NCI-H748 (cell line): ENCODE data around the gene TMX4.
"Not testable (repeated sequence)": the region's sequence is repeated elsewhere in the genome, so short reads cannot be mapped to it uniquely, and the experiment has no call there.

Experiments
- DNase-seq: peaks from one replicate; lab custom pipeline; 2025; ENCODE audit not compliant: unreplicated experiment; lab: John Stamatoyannopoulos, UW

Gene TMX4

GRCh38 chr20:8019246-8019997, at the start of gene TMX4:
TSS of gene TMX4 (minus strand) at chr20:8019761. CDS start at chr20:8019613, 148 bp downstream.
- peak; percentile 100 for DNase-seq

GRCh38 chr20:8067082-8067481, 47.5 kb upstream of the TMX4 start:
- no peak for DNase-seq

GRCh38 chr20:8066662-8067061, 47.1 kb upstream of the TMX4 start:
- DNase-seq: no peak

- no peak for DNase-seq
Measured at GRCh38 chr20:8065691-8066090, 46.1 kb upstream of the TMX4 start.

GRCh38 chr20:8062756-8063155, 43.2 kb upstream of the TMX4 start:
- DNase-seq: no peak

GRCh38 chr20:8061861-8062518, 42.4 kb upstream of the TMX4 start:
- DNase-seq: no peak

- DNase-seq: peak; percentile 34
Measured at GRCh38 chr20:8060977-8061376, 41.4 kb upstream of the TMX4 start.

GRCh38 chr20:8057871-8058270, 38.3 kb upstream of the TMX4 start:
- DNase-seq: peak; percentile 60

GRCh38 chr20:8055096-8055495, 35.5 kb upstream of the TMX4 start:
- no peak for DNase-seq

- DNase-seq: no peak
Measured at GRCh38 chr20:8050157-8050837, 30.7 kb upstream of the TMX4 start.

GRCh38 chr20:8049310-8049709, 29.7 kb upstream of the TMX4 start:
- DNase-seq: no peak

- no peak for DNase-seq
Measured at GRCh38 chr20:8045946-8046345, 26.4 kb upstream of the TMX4 start.

GRCh38 chr20:8043687-8044282, 24.2 kb upstream of the TMX4 start:
- DNase-seq: peak; percentile 87

GRCh38 chr20:8039042-8039441, 19.5 kb upstream of the TMX4 start:
- no peak for DNase-seq

- no peak for DNase-seq
Measured at GRCh38 chr20:8036771-8037170, 17.2 kb upstream of the TMX4 start.

GRCh38 chr20:8033151-8033841, 13.7 kb upstream of the TMX4 start:
- no peak for DNase-seq

- no peak for DNase-seq
Measured at GRCh38 chr20:8032499-8032898, 12.9 kb upstream of the TMX4 start.

- DNase-seq: not testable (repeated sequence)
Measured at GRCh38 chr20:8031539-8031938, 12.0 kb upstream of the TMX4 start.

- no peak for DNase-seq
Measured at GRCh38 chr20:8021541-8022269, 2.1 kb upstream of the TMX4 start.

GRCh38 chr20:8020314-8021079, 936 bp upstream of the TMX4 start:
- DNase-seq: peak; percentile 57
